Activated CD8-positive, alpha-beta T cell treated with anti-CD3 and anti-CD28 coated beads for 36 hours (primary cell): ENCODE data around the gene EZR. TPM values are rescaled to one million over a fixed set of nuclear protein-coding genes. Genes with fewer than 3 reads are reported as not detected.

Experiments
- ATAC-seq: fragments of 200-7000 bp; cut with Tn5 transposase; one replicate; pipeline ENCODE4 v1.10.0; 2021; ENCODE audit warnings: mild to moderate bottlenecking, moderate library complexity
- CTCF ChIA-PET: fragments of 350-600 bp; sonication (Branson Sonifier 250); formaldehyde crosslinking; loops from one replicate; lab custom pipeline; 2021; ENCODE audit warnings: antibody characterized with exemption; lab: Charles Lee
- POLR2A ChIA-PET: fragments of 350-600 bp; sonication (Branson Sonifier 250); formaldehyde crosslinking; loops from one replicate; lab custom pipeline; 2021; ENCODE audit warnings: antibody characterized with exemption; lab: Charles Lee
- DNase-seq: peaks from one replicate; pipeline ENCODE4 v3.0.0-alpha.2; 2020
- H3K27ac Mint-ChIP-seq: one replicate; pipeline ENCODE4 v1.8.0; 2021; ENCODE audit warnings: mild to moderate bottlenecking, mixed read lengths
- H3K27me3 Mint-ChIP-seq: one replicate; pipeline ENCODE4 v1.8.0; 2021; ENCODE audit warnings: mixed read lengths
- H3K36me3 Mint-ChIP-seq: one replicate; pipeline ENCODE4 v1.8.0; 2021; ENCODE audit warnings: low read depth, mixed read lengths
- H3K4me1 Mint-ChIP-seq: one replicate; pipeline ENCODE4 v1.8.0; 2021; ENCODE audit warnings: low read depth, mixed read lengths
- H3K4me3 Mint-ChIP-seq: one replicate; pipeline ENCODE4 v1.8.0; 2021; ENCODE audit warnings: mild to moderate bottlenecking, moderate library complexity, mixed read lengths
- H3K9me3 Mint-ChIP-seq: one replicate; pipeline ENCODE4 v1.8.0; 2021; ENCODE audit warnings: mixed read lengths
- CTCF ChIP-seq: fragments of 200-600 bp; IDR thresholded peaks from one replicate; pipeline ENCODE4 v1.8.0; 2022; ENCODE audit warnings: antibody characterized with exemption, mild to moderate bottlenecking
- intact Hi-C: fragments of 100-400 bp; cut with micrococcal nuclease; formaldehyde crosslinking; loops from one replicate; pipeline ENCODE4 v1.10.0; 2022
- total RNA-seq, 2 experiments: library from RNA; stranded (reverse); gene quantifications; one replicate each; pipeline ENCODE4 v1.2.3, GENCODE V29; 2021

Gene EZR
- total RNA-seq, 2 experiments from 2014 or later = 199 to 206 TPM

GRCh38 chr6:158863646-158864045 is 44.5 kb upstream of the EZR start:
- Mint-ChIP-seq H3K27ac (no peak overlapping the region), H3K4me1 (peaks cover 14% of the 10 kb centered on the region), H3K9me3 (peaks cover under 1% of the 10 kb centered on the region), H3K4me3 (no peak overlapping the region), H3K36me3 (peaks cover 1% of the 10 kb centered on the region), H3K27me3 (no peaks in the 10 kb centered on the region)
- intact Hi-C loops = no loop called here
- TF ChIP-seq CTCF = no peak
- ChIA-PET CTCF (interaction anchor here (1.6 to 1.7 kb wide), 2 partner anchors 10 to 44 kb away, joined by 3 to 4 read pairs; partner anchors contain the start of gene EZR), POLR2A (interaction anchor here (1.1 kb wide), 1 partner anchor 55 kb away, joined by 3 read pairs; no protein-coding TSS in a partner anchor)
- DNase-seq (no peak), ATAC-seq (no peak)

GRCh38 chr6:158861686-158862381 is 42.7 kb upstream of the EZR start:
- no peaks in the 10 kb centered on the region for H3K9me3 Mint-ChIP-seq
- no peaks in the 10 kb centered on the region for H3K36me3 Mint-ChIP-seq
- no peak for DNase-seq
- no peak overlapping the region for H3K27ac Mint-ChIP-seq
- no peaks in the 10 kb centered on the region for H3K27me3 Mint-ChIP-seq
- no peak for TF ChIP-seq CTCF
- no peaks in the 10 kb centered on the region for H3K4me1 Mint-ChIP-seq
- no peak overlapping the region for H3K4me3 Mint-ChIP-seq
- CTCF ChIA-PET = no interaction called here
- no peak for ATAC-seq
- POLR2A ChIA-PET = no interaction called here
- intact Hi-C loops = no loop called here

- ATAC-seq (no peak), DNase-seq (no peak)
- Mint-ChIP-seq H3K27ac (no peak overlapping the region), H3K4me3 (no peak overlapping the region), H3K9me3 (no peaks in the 10 kb centered on the region), H3K36me3 (no peaks in the 10 kb centered on the region), H3K27me3 (no peaks in the 10 kb centered on the region), H3K4me1 (peaks cover 5% of the 10 kb centered on the region)
- ChIA-PET POLR2A (no interaction called here), CTCF (interaction anchor here (1.2 kb wide), 1 partner anchor 9 kb away, joined by 3 read pairs; no protein-coding TSS in a partner anchor)
- no peak for TF ChIP-seq CTCF
- intact Hi-C loops = no loop called here
Measured at GRCh38 chr6:158860279-158860865, 41.2 kb upstream of the EZR start.

- POLR2A ChIA-PET = interaction anchor here (1.5 to 3.2 kb wide), 2 partner anchors 11 to 13 kb away, joined by 3 to 13 read pairs; no protein-coding TSS in a partner anchor
- H3K4me1 Mint-ChIP-seq = peaks cover 11% of the 10 kb centered on the region
- intact Hi-C loops = no loop called here
- H3K9me3 Mint-ChIP-seq = no peaks in the 10 kb centered on the region
- no peaks in the 10 kb centered on the region for H3K27me3 Mint-ChIP-seq
- H3K27ac Mint-ChIP-seq = peak overlapping the region; percentile 2
- no peak for TF ChIP-seq CTCF
- ATAC-seq (no peak), DNase-seq (no peak)
- no peaks in the 10 kb centered on the region for H3K36me3 Mint-ChIP-seq
- CTCF ChIA-PET = interaction anchor here (2.7 kb wide), 1 partner anchor 13 kb away, joined by 19 read pairs; no protein-coding TSS in a partner anchor
- no peak overlapping the region for H3K4me3 Mint-ChIP-seq
Measured at GRCh38 chr6:158856261-158856660, 37.1 kb upstream of the EZR start.
